Measurements from ENCODE around the gene NCOA1.

Gene NCOA1

GRCh38 chr2:24762518-24762917, 271.5 kb downstream of the NCOA1 start:
- POLR2A ChIA-PET, result interaction anchor here (0.5 kb wide), 1 partner anchor 66 kb away, joined by 5 read pairs; no protein-coding TSS in a partner anchor
- H3K9me3 ChIP-seq (ENCODE audit: control insufficient read depth, insufficient read depth, low read depth, low read length), result no peaks in the 10 kb centered on the region
- CTCF ChIA-PET, result interaction anchor here (0.7 kb wide), 1 partner anchor 352 kb away, joined by 5 read pairs; no protein-coding TSS in a partner anchor

GRCh38 chr2:24763843-24764242, 272.8 kb downstream of the NCOA1 start:
- Histone ChIP-seq H3K4me1 (ENCODE audit: control insufficient read depth, insufficient read depth, low read length) (peaks cover 10% of the 10 kb centered on the region), H3K36me3 (ENCODE audit: control insufficient read depth in 2 of 2, insufficient read depth in 1 of 2, low read length in 2 of 2) (peaks cover 8 to 29% of the 10 kb centered on the region in 2 experiments)
- POLR2A ChIA-PET, result no interaction called here

More at GRCh38 chr2:24762518-24762917, 271.5 kb downstream of the NCOA1 start:
- TF ChIP-seq ZNF768 (tag by site-specific recombination; IDR thresholded peaks at IDR 0.05) (no peak), MYNN (tag by site-specific recombination; IDR thresholded peaks at IDR 0.05; ENCODE audit: borderline replicate concordance) (no peak), OSR2 (tag by site-specific recombination; IDR thresholded peaks at IDR 0.05) (0 out of 2 replicates have a peak, but pooled peaks have one; percentile 22), ZNF558 (tag by site-specific recombination; IDR thresholded peaks at IDR 0.05) (no peak), ZNF391 (tag by site-specific recombination; IDR thresholded peaks at IDR 0.05; ENCODE audit: borderline replicate concordance, low read depth) (no peak), PRDM6 (tag by site-specific recombination; IDR thresholded peaks at IDR 0.05) (peak; percentile 70), MZF1 (tag by site-specific recombination; IDR thresholded peaks at IDR 0.05; ENCODE audit: borderline replicate concordance) (no peak), FEZF1 (tag by site-specific recombination; IDR thresholded peaks at IDR 0.05) (no peak)
- peaks cover 10% of the 10 kb centered on the region for H3K4me1 ChIP-seq (ENCODE audit: control insufficient read depth, insufficient read depth, low read length)
- H3K36me3 ChIP-seq (ENCODE audit: control insufficient read depth in 2 of 2, insufficient read depth in 1 of 2, low read length in 2 of 2), result peaks cover 16 to 32% of the 10 kb centered on the region in 2 experiments
- no peak overlapping the region for H3K27ac ChIP-seq (ENCODE audit: extremely low read depth, low read depth, low read length)
- no peak overlapping the region for H3K4me3 ChIP-seq (ENCODE audit: low read depth, low read length)

More at GRCh38 chr2:24763843-24764242, 272.8 kb downstream of the NCOA1 start:
- CTCF ChIA-PET, result no interaction called here
- no peak for TF ChIP-seq ZXDB (tag by site-specific recombination; IDR thresholded peaks at IDR 0.05)
- TF ChIP-seq ZNF580 (tag by site-specific recombination; IDR thresholded peaks at IDR 0.05), result no peak
- no peak for TF ChIP-seq MYNN (tag by site-specific recombination; IDR thresholded peaks at IDR 0.05; ENCODE audit: borderline replicate concordance)
- no peak for TF ChIP-seq ZNF596 (tag by site-specific recombination; IDR thresholded peaks at IDR 0.05)
- TF ChIP-seq ZNF837 (tag by site-specific recombination; IDR thresholded peaks at IDR 0.05), result no peak
- no peak for TF ChIP-seq ZNF555 (tag by site-specific recombination; conservative IDR thresholded peaks at IDR 0.05)
- no peak for TF ChIP-seq ZSCAN16 (tag by site-specific recombination; IDR thresholded peaks at IDR 0.05)
- no peak for TF ChIP-seq ZNF514 (tag by site-specific recombination; IDR thresholded peaks at IDR 0.05)
- no peak for TF ChIP-seq ZNF2 (tag by site-specific recombination; IDR thresholded peaks at IDR 0.05)
- TF ChIP-seq ZNF701 (tag by site-specific recombination; IDR thresholded peaks at IDR 0.05), result no peak
- no peak for TF ChIP-seq ZNF707 (tag by site-specific recombination; IDR thresholded peaks at IDR 0.05)
- no peak for TF ChIP-seq ZBTB49 (tag by site-specific recombination; IDR thresholded peaks at IDR 0.05; ENCODE audit: low read depth)
- TF ChIP-seq ZNF658 (tag by site-specific recombination; IDR thresholded peaks at IDR 0.05), result no peak
- TF ChIP-seq EGR2 (tag by site-specific recombination; IDR thresholded peaks at IDR 0.05; ENCODE audit: low read depth), result no peak
- TF ChIP-seq ZNF266 (tag by site-specific recombination; IDR thresholded peaks at IDR 0.05; ENCODE audit: low read depth), result no peak
- TF ChIP-seq PRDM10 (tag by site-specific recombination; IDR thresholded peaks at IDR 0.05), result no peak
- no peak for TF ChIP-seq ZNF433 (tag by site-specific recombination; IDR thresholded peaks at IDR 0.05; ENCODE audit: low read depth)
- Histone ChIP-seq H3K4me3 (ENCODE audit: low read depth, low read length) (no peak overlapping the region), H3K27ac (ENCODE audit: extremely low read depth, low read depth, low read length) (no peak overlapping the region), H3K9me3 (ENCODE audit: control insufficient read depth, insufficient read depth, low read depth, low read length) (no peaks in the 10 kb centered on the region)
